GM08714 (cell line): Measurements from ENCODE around the gene HHATL.

Experiments
- H3K4me3 ChIP-seq: fragments of 200-500 bp; sonication (Bioruptor generic); 2 replicates; pipeline ENCODE4 v1.5.1; 2014; ENCODE audit warnings: mild to moderate bottlenecking, low read length, inconsistent platforms
- ZNF274 ChIP-seq: IDR thresholded peaks from 2 replicates; pipeline ENCODE4 v1.6.1; 2012; ENCODE audit warnings: mild to moderate bottlenecking, low read depth, low read length

Gene HHATL

DNA sequence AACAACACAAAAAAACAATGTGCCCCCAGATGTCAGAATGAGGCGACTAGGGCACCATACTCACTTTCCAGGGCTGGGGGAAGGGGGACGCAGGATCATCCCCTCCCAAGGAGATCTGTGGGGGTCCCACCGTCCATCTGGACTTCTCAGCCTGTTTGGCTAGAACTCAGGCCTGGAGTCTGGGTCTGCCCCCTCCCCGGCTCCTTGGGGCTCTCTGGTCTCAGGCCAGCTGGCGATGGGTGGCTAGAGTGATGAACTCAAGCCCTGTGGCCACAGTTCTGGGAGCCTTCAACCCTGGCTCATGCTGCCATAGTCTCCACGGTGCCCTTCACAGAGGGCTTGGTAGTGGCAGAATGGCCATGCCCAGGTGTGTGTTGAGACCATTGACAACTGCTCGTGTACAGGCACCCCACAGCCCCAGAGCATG, 35.5 kb downstream of the HHATL start:
- no peak for TF ChIP-seq ZNF274
- H3K4me3 ChIP-seq: no peak overlapping the region

DNA sequence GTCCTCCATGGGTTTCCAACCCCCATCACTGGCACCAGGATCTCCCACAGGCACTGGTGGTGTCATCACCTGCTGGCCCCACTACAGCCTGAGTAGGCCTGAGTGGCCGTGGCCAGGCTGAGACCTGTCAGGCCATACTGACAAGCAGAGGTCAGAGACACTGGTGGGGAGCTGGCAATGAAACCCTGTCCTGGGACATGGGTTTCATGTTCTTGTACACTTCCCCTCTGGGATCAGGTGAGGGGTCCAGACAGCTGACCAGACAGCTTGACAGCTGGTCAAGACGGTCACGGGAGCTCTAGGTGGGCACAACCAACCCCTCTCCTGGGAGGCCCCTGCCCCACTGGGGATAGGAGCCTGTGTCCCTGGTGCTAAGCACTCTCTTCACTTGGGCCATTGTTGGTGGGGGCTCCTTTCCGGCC, 36.0 kb downstream of the HHATL start:
- H3K4me3 ChIP-seq: no peak overlapping the region
- no peak for TF ChIP-seq ZNF274

DNA sequence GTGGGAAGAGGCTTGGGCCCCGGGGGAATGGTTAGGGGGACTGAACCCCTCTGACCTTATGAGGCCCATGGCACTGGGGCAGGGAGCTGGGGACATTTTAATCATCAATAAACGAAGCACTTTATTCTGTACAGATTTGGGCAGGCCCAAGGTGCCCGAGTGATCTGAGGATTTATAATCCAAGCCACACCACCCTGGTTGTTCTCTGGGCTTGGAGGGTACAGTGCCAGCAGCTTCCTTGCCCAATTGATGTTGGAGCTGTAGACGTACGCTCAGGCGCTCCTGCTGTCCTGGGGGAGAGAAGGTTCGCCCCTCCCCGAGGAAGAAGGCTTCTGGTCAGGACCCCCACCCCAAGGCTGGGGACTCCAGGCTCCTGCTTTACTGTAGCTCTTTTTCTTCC, 36.6 kb downstream of the HHATL start:
- H3K4me3 ChIP-seq: no peak overlapping the region
- no peak for TF ChIP-seq ZNF274

DNA sequence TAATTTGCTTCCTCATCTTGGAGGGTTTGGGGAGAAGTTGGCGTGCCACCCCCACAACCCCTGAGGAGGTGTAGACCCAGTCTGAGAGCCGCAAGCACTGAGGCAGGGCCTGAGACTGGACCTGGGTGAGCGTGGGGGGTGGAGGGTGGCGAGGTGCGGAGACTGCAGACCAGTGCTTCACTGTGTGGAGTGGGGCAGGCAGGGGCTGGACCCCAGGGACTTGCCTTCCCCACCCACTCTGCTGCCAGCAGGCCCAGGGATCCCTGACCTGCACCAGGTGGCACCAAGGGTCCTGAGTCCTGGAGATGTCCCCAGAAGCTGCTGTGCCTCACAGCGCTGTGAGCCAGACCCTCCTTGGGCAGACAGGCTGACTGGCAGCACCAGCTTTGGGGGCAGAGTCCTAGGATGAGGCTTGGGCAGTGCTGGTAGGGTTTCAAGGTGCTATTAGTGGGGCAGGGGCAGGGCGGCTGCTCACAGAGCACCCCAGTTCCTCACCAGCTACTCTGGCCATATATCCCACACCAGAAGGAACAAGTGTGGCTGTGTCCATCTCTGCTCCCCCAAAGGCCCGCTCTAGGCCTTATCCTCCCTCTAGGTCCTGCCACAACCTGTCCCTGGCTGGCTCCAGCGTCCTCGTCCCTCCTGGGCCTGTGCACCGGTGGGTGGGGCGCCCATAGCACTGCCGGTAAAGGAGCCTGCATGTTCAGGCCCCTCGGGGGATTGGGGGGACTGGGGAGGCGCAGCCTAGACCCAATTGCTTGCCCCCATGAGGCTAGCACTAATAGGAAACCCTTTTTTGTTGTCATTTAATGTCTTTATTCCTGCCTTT, 37.3 kb downstream of the HHATL start:
- TF ChIP-seq ZNF274: no peak

DNA sequence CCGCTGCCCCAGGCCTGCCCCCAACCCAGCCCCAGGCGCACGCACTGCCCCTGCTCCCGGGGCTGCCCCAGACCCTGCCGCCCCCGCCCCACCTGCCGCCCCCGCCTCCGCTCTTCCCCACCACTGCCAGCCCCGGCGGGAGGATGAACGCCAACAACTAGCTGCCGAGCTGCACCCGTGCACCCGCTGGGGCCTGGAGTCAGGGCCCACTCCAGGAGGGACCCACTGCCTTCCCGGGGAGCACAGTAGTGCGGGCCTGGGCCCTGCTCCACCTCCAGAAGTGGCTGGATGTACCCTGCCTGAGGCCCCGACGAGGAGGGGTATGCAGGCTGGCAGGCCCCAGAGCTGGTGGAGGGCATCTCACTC, 38.2 kb downstream of the HHATL start:
- H3K4me3 ChIP-seq: no peak overlapping the region
- no peak for TF ChIP-seq ZNF274

More for the DNA sequence above, 37.3 kb downstream of the HHATL start:
- no peak overlapping the region for H3K4me3 ChIP-seq

DNA sequence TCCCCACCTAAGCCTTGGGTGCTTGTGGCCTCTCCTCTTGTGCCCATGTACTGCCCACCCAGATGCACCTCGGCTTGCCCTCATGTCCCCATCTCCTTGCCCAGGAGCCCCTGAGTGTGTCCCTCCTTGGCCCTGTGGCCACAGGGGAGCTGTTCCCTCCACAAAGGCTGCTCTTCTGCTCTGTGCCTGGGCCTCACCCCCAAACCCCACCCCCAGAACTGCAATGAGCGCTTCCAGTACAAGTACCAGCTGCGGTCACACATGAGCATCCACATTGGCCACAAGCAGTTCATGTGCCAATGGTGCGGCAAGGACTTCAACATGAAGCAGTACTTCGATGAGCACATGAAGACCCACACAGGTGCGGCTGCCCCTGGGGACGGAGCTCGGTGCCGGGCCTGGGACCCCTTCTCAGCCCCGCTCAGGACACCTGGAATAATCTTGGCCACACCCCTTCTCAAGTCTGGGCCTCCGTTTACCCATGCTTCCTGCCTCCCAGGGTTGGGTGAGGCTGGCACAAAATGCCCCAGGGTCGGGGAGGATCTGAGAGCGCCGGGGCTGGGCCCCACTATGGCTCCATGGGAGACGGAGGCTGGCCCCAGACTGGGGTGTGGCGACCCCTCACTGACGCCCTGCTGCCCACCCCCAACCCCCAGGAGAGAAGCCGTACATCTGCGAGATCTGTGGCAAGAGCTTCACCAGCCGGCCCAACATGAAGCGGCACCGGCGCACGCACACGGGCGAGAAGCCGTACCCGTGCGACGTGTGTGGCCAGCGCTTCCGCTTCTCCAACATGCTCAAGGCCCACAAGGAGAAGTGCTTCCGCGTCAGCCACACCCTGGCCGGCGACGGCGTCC, 38.8 kb downstream of the HHATL start:
- no peak overlapping the region for H3K4me3 ChIP-seq
- TF ChIP-seq ZNF274: no peak

DNA sequence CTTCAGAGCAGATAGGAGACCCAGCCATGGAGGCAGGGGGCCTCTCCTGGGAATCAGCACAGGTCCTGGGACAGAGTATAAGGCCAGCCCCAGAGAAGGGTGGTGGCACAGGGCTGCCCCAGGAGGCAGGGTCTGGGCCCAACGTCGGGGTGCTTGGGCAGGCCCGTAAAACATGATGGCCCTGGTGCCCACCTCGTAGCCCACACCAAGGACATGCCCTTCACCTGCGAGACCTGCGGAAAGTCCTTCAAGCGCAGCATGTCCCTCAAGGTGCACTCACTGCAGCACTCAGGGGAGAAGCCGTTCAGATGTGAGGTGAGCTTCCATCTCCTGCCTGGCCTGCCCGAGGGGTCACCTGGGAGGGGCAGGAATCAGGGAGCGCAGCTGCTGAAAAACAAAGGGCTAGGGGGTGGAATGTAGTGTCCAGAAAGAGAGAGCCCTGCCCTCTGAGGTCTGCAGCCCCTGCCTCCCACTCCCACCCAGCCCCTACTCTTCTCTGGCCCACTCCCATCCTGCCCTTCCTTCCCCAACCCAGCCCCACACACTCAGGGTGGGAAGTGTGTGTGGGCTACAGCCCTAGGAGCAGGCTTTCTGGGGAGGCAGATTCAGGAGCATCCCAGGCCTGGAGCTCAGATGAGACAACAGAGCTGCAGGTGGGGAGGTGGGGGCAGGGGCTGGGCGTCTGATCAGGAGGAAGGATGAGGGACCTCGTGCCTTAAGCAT, 39.6 kb downstream of the HHATL start:
- no peak for TF ChIP-seq ZNF274
- no peak overlapping the region for H3K4me3 ChIP-seq

DNA sequence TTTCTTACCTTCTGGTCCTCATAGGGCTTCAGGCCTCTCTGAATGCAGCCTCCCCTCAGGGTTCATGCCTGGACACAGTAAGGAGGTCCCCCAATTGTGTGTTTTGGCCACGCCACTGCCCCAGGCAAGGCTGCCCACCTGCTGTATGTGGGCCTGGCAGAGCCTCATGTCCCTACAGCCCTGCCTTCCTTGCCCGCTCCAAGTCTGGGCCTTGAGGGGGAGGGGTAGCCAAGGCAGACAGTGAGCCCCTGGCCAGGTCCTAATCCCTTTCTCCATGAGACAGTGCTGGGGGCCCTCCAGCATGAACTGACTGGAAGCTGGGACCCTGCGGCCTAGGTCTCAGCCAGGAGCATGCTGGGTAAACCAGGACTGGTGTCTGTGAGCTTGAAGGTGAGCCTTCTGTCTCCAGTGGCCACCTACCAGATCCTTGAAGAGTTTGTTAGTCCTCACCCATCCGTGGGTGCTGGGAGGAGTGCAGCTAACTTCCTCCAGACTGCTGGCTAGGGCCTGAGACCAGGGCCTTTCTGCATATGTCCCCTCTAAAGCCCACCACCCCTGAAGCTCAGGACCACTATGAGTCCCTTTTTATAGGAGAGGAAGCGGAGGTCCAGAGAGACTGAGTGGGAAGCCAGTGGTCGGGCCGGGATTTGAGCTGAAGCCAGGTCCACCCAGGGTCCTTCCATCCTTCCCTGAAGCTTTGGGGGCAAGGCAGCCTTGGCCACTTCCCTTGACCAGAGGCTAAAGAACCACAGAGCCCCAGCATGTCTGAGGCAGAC, 40.4 kb downstream of the HHATL start:
- no peak for TF ChIP-seq ZNF274
- H3K4me3 ChIP-seq: no peak overlapping the region

DNA sequence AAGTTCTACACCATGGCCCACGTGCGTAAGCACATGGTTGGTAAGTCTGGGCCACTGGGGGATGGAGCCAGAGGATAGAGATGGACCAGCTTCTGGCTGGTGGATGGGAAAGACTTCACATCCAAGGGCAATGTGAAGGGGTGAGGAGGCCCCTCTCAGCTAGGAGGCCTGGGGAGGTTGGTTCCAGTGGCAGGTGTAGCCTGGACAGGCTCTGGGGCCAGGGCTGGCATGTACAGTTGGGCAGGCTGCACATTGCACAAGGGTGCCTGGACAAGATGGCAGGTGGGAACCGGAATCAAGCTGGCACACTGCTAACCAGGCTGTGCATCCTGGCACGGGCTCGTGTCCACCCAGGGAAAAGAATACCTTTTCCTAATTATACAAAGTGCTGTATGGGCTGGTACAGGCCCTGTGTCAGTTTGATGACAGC, 41.0 kb downstream of the HHATL start:
- H3K4me3 ChIP-seq: no peak overlapping the region
- TF ChIP-seq ZNF274: no peak

DNA sequence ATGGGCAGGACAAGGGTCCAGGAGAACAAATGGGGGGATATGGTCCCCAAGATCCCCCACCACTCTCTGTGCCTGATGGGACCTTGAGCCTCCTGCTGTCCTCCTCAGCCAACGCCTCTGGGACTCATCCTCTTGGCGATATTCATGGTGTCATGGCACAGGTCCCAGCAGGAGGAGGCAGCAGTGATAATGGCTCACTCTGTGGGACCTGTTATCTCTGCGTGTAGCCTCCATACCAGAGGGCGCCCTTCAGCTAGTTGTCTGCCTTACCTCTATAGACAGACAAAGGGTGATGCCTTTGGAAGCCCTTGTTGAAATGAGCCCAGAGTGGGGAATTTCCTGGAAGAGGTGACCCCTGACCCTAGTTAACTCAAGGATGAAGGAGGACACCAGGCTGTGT, 41.7 kb downstream of the HHATL start:
- H3K4me3 ChIP-seq: no peak overlapping the region
- no peak for TF ChIP-seq ZNF274

DNA sequence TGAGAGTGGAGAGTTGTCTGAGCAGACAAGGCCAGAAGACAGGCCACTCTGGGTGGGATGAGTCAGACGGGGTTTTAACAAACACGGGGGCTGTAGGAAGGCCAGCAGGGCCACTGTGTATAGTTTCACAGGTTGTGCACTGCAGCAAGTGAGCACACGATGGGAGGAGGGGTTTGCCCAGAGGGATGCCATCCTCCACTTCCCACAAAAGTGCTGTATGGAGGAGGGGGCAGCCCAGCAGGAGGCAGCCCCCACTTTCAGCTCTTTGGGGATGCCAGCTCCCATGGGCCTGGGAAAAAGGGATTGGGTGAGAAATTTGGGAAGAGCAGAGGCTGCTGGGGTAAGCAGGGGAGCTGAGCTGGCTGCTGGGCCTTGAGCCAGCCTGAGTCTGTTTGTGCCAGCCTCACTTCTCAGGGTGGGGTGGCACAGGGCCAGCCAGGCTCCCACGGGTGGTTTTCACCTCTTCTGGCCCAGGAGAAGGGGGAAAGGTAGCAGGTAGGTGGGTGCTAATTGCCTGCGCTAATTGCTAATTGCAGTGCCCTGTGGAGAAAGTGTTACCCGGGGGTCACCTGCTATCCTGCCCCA, 42.4 kb downstream of the HHATL start:
- H3K4me3 ChIP-seq: no peak overlapping the region
- TF ChIP-seq ZNF274: no peak

DNA sequence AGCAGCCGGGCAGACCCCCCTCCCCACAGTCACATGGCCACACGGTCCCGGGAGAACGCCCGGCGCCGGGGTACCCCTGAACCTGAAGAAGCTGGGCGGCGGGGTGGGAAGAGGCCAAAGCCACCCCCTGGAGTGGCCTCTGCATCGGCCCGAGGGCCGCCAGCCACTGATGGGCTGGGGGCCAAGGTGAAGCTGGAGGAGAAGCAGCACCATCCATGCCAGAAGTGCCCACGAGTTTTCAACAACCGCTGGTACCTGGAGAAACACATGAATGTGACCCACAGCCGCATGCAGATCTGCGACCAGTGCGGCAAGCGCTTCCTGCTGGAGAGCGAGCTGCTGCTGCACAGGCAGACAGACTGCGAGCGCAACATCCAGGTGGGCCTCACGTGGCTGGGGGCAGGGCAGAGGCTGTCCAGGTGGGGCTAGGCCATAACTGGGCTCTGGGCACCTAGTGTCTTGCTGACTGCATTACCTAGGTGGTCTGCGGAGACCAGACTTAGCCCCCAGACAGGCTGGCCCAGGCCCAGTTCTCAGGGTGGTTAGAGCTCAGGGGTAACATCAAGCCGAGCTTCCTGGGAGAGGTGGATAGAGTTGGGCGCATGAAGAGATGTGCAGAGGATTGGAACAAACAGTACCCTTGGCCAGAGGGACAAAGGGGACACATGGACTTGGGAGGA, 43.0 kb downstream of the HHATL start:
- no peak overlapping the region for H3K4me3 ChIP-seq

More for the DNA sequence above, 43.0 kb downstream of the HHATL start:
- no peak for TF ChIP-seq ZNF274
